ENCODE measurements around the gene PNPLA7. TPM values are rescaled to one million over a fixed set of nuclear protein-coding genes. Genes with fewer than 3 reads are reported as not detected.
"Not testable (repeated sequence)": the region's sequence is repeated elsewhere in the genome, so short reads cannot be mapped to it uniquely, and the experiment has no call there.

PNPLA7 gene
- total RNA-seq, 4 donors from 2014 or later = 0.61 to 3.4 (median 0.91) TPM

- Histone ChIP-seq H3K4me3 (no peak overlapping the region), H3K36me3 (peaks cover 13 to 57% (median 19%) of the 10 kb centered on the region in 3 donors), H3K9me3 (no peaks in the 10 kb centered on the region), H3K27me3 (no peaks in the 10 kb centered on the region), H3K4me1 (no peaks in the 10 kb centered on the region), H3K27ac (no peak overlapping the region)
- TF ChIP-seq POLR2A (IDR thresholded peaks at IDR 0.05) = no peak
- no peak for TF ChIP-seq CTCF (IDR thresholded peaks at IDR 0.05)
- WGBS, 2 donors = 92 to 97% methylated on average over 5 of the region's 5 CpGs
- no peak for DNase-seq
- intact Hi-C loops (cut with DNase I) = no loop called here
Observed at GRCh38 chr9:137569609-137570203, 19.5 kb upstream of the PNPLA7 start.

GRCh38 chr9:137568445-137568844 is 18.2 kb upstream of the PNPLA7 start:
- H3K4me1 ChIP-seq; intact Hi-C loops (cut with DNase I); H3K27ac ChIP-seq; H3K9me3 ChIP-seq; H3K27me3 ChIP-seq; H3K4me3 ChIP-seq; DNase-seq: not testable (repeated sequence)
- H3K36me3 ChIP-seq = peaks cover 17 to 57% (median 24%) of the 10 kb centered on the region in 3 donors
- 86 to 88% methylated on average over 2 to 4 of the region's 5 CpGs for WGBS, 2 donors

GRCh38 chr9:137564817-137565411 is 14.7 kb upstream of the PNPLA7 start:
- peaks cover 9 to 52% (median 10%) of the 10 kb centered on the region in 3 donors for H3K36me3 ChIP-seq
- 90 to 94% methylated on average over 7 to 11 of the region's 18 CpGs for WGBS, 2 donors
- intact Hi-C loops (cut with DNase I) = no loop called here
- TF ChIP-seq POLR2A (IDR thresholded peaks at IDR 0.05) = no peak
- no peak for TF ChIP-seq CTCF (IDR thresholded peaks at IDR 0.05)
- H3K27ac ChIP-seq = no peak overlapping the region
- no peaks in the 10 kb centered on the region for H3K27me3 ChIP-seq
- H3K9me3 ChIP-seq = no peaks in the 10 kb centered on the region
- no peaks in the 10 kb centered on the region for H3K4me1 ChIP-seq
- DNase-seq = no peak
- H3K4me3 ChIP-seq = no peak overlapping the region

GRCh38 chr9:137564134-137564533 is 13.9 kb upstream of the PNPLA7 start:
- intact Hi-C loops (cut with DNase I) = no loop called here
- no peak overlapping the region for H3K4me3 ChIP-seq
- no peaks in the 10 kb centered on the region for H3K4me1 ChIP-seq
- H3K27ac ChIP-seq = no peak overlapping the region
- TF ChIP-seq POLR2A (IDR thresholded peaks at IDR 0.05) (no peak), CTCF (IDR thresholded peaks at IDR 0.05) (no peak)
- no peak for DNase-seq
- no peaks in the 10 kb centered on the region for H3K27me3 ChIP-seq
- WGBS, 2 donors = 84 to 92% methylated on average over 10 of the region's 10 CpGs
- no peaks in the 10 kb centered on the region for H3K9me3 ChIP-seq
- H3K36me3 ChIP-seq = peaks cover 9 to 60% (median 10%) of the 10 kb centered on the region in 3 donors

- Histone ChIP-seq H3K27me3 (no peaks in the 10 kb centered on the region), H3K4me1 (peaks cover 0 to 21% (median 0%) of the 10 kb centered on the region in 3 donors), H3K9me3 (no peaks in the 10 kb centered on the region), H3K27ac (no peak overlapping the region), H3K36me3 (peaks cover 6 to 86% (median 26%) of the 10 kb centered on the region in 3 donors), H3K4me3 (no peak overlapping the region)
- no peak for TF ChIP-seq POLR2A (IDR thresholded peaks at IDR 0.05)
- TF ChIP-seq CTCF (IDR thresholded peaks at IDR 0.05) = no peak
- DNase-seq = no peak
- 88 to 96% methylated on average over 4 of the region's 4 CpGs for WGBS, 2 donors
- intact Hi-C loops (cut with DNase I) = no loop called here
Observed at GRCh38 chr9:137558127-137558526, 7.9 kb upstream of the PNPLA7 start.
